Pancreas (tissue), 10 donors: ENCODE results near the gene UNC45B. TPM values are rescaled to one million over a fixed set of nuclear protein-coding genes. Genes with fewer than 3 reads are reported as not detected.

Experiments used
- ATAC-seq, 4 donors: fragments of 200-7000 bp; cut with Tn5 transposase; one replicate each; pipeline versions ENCODE4 v1.8.0 to v1.9.1; 2020; ENCODE audit warnings: mild to moderate bottlenecking in 4 of 4, moderate library complexity in 4 of 4
- DNase-seq, 6 donors: peaks; one replicate each; pipeline ENCODE4 v3.0.0-alpha.2; 2020
- FAIRE-seq: peaks from 2 replicates; lab custom pipeline; 2012; peaks lifted over from hg19 to GRCh38; lab: Jason Lieb, UNC
- H3K27ac ChIP-seq, 4 donors: fragments of 200-600 bp; sonication (generic); 1 replicate in 3 of 4; 2 replicates in 1 of 4; pipeline versions ENCODE4 v1.5.0 to v1.8.0; 2020
- H3K27me3 ChIP-seq, 4 donors: fragments of 200-600 bp; one replicate each; pipeline ENCODE4 v1.8.0; 2021
- H3K36me3 ChIP-seq, 3 donors: fragments of 200-600 bp; sonication (generic) in 1 of 3; one replicate each; pipeline versions ENCODE4 v1.5.0 to v1.8.0; 2020 to 2021
- H3K4me1 ChIP-seq, 3 donors: fragments of 200-600 bp; one replicate each; pipeline ENCODE4 v1.8.0; 2021
- H3K4me3 ChIP-seq, 4 donors: fragments of 200-600 bp; sonication (generic) in 2 of 4; one replicate each; pipeline versions ENCODE4 v1.5.0 to v1.8.0; 2020 to 2021
- H3K9me3 ChIP-seq, 4 donors: fragments of 200-600 bp; one replicate each; pipeline ENCODE4 v1.8.0; 2021
- CTCF ChIP-seq, 4 donors: fragments of 200-600 bp; sonication (generic) in 3 of 4; IDR thresholded peaks; one replicate each; pipeline versions ENCODE4 v1.5.0 to v1.8.0; 2021; ENCODE audit warnings: antibody characterized with exemption in 4 of 4
- WGBS, 2 donors: extraction: QIAGEN DNeasy Blood & Tissue Kit; methylation state at CpG; one replicate each; pipeline ENCODE4 v1.1.7; 2013; 5-methylcytosine and 5-hydroxymethylcytosine counted together
- intact Hi-C, 3 donors: fragments of 100-400 bp; cut with DNase I; formaldehyde crosslinking; loops; one replicate each; pipeline versions ENCODE4 v1.11.1 to v1.14.2; 2022
- polyA plus RNA-seq, 2 donors: library from polyadenylated mRNA; stranded (reverse); fragments of 200-250 nt; gene quantifications; one replicate each; pipeline ENCODE4 v1.2.3, GENCODE V29; 2013
- total RNA-seq, 6 donors: library from RNA; stranded (reverse); fragmentation: NEBNext Ultra II Directional in 4 of 6; extraction: Animal tissue kit (Norgen Biotek cat#: 25700) in 4 of 6; gene quantifications; one replicate each; pipeline versions ENCODE4 v1.2.1 to v1.2.4, GENCODE V29; 2021 to 2023
- donor health status: healthy with polysubstance abuse.
- donor health status: DM: no; HTN: no; CAD: no; lungs with moderate emphysema.
- donor health status: DM: no; HTN: no; CAD: no.
- donor health status: control.
- donor health status: control.
- donor health status: Bipolar disorder and iron deficiency.
- donor health status: DM: yes; HTN: yes; CAD: no.
- donor health status: DM: no; HTN: no; CAD: no.
- donor health status: DM: no; HTN: no; CAD: no.
- donor health status: DM: yes; HTN: yes; CAD: no.

The UNC45B gene
- total and polyA plus RNA-seq, 8 donors = 0.02 to 0.06 (median 0.04) TPM; not detected in 5

- DNase-seq = no peak
- no peak overlapping the region for H3K4me3 ChIP-seq
- intact Hi-C loops = no loop called here
- H3K27me3 ChIP-seq = no peaks in the 10 kb centered on the region
- no peak for TF ChIP-seq CTCF (IDR thresholded peaks at IDR 0.05)
- FAIRE-seq = no peak
- 94 to 100% methylated on average over 3 of the region's 3 CpGs for WGBS, 2 donors
- peaks cover 0 to 31% (median 14%) of the 10 kb centered on the region in 3 donors for H3K36me3 ChIP-seq
- H3K4me1 ChIP-seq = no peaks in the 10 kb centered on the region
- no peak overlapping the region for H3K27ac ChIP-seq
- H3K9me3 ChIP-seq = no peaks in the 10 kb centered on the region
- ATAC-seq = peak in 1 of 4 donors; percentile 12
Observed at GRCh38 chr17:35130392-35130791, 17.2 kb upstream of the UNC45B start.

GRCh38 chr17:35132099-35132498 is 15.5 kb upstream of the UNC45B start:
- FAIRE-seq (no peak), ATAC-seq (no peak), DNase-seq (no peak)
- intact Hi-C loops = no loop called here
- no peak for TF ChIP-seq CTCF (IDR thresholded peaks at IDR 0.05)
- Histone ChIP-seq H3K4me1 (no peaks in the 10 kb centered on the region), H3K36me3 (peaks cover 0 to 49% (median 28%) of the 10 kb centered on the region in 3 donors), H3K9me3 (no peaks in the 10 kb centered on the region), H3K4me3 (no peak overlapping the region), H3K27me3 (no peaks in the 10 kb centered on the region), H3K27ac (no peak overlapping the region)
- 69 to 73% methylated on average over 10 of the region's 10 CpGs for WGBS, 2 donors

- no peak for TF ChIP-seq CTCF (IDR thresholded peaks at IDR 0.05)
- Histone ChIP-seq H3K36me3 (peaks cover 0 to 57% (median 36%) of the 10 kb centered on the region in 3 donors), H3K27me3 (no peaks in the 10 kb centered on the region), H3K4me1 (no peaks in the 10 kb centered on the region), H3K4me3 (no peak overlapping the region), H3K9me3 (no peaks in the 10 kb centered on the region), H3K27ac (no peak overlapping the region)
- FAIRE-seq (no peak), DNase-seq (no peak), ATAC-seq (no peak)
- WGBS, 2 donors = 92 to 94% methylated on average over 22 of the region's 22 CpGs
- intact Hi-C loops = no loop called here
Observed at GRCh38 chr17:35132816-35133550, 14.6 kb upstream of the UNC45B start.

DNA sequence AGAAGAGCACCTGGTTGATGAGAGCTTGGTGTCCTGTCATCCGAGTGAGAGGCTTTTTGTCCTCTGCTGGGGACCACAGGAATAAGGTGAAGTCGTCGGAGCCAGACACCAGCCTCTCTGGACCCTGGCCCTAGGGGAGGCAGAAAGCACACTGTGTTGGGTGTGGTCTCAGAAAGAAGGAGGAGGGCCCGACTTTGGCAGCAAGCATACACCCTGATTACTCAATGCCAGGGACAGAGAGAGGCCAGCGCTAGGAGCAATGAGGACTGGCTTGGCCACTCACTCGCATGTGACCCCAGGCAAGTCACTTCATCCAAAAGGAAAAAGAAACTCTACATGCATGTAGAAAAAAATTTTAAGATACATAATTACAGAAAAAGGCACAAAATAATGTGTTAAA is 12.3 kb upstream of the UNC45B start:
- no peak for DNase-seq
- no peak for ATAC-seq
- H3K27ac ChIP-seq = no peak overlapping the region
- no peak overlapping the region for H3K4me3 ChIP-seq
- 84 to 90% methylated on average over 6 of the region's 6 CpGs for WGBS, 2 donors
- peaks cover 6 to 68% (median 36%) of the 10 kb centered on the region in 3 donors for H3K36me3 ChIP-seq
- no peaks in the 10 kb centered on the region for H3K4me1 ChIP-seq
- no peak for TF ChIP-seq CTCF (IDR thresholded peaks at IDR 0.05)
- intact Hi-C loops = no loop called here
- FAIRE-seq = no peak
- no peaks in the 10 kb centered on the region for H3K27me3 ChIP-seq
- H3K9me3 ChIP-seq = no peaks in the 10 kb centered on the region

- TF ChIP-seq CTCF (IDR thresholded peaks at IDR 0.05) = no peak
- no peak for DNase-seq
- intact Hi-C loops = no loop called here
- no peak for FAIRE-seq
- Histone ChIP-seq H3K27ac (no peak overlapping the region), H3K4me1 (peaks cover 3 to 11% (median 8%) of the 10 kb centered on the region in 3 donors), H3K27me3 (no peaks in the 10 kb centered on the region), H3K36me3 (peaks cover 6 to 58% (median 32%) of the 10 kb centered on the region in 3 donors), H3K4me3 (no peak overlapping the region), H3K9me3 (no peaks in the 10 kb centered on the region)
- no peak for ATAC-seq
- 94 to 95% methylated on average over 6 of the region's 6 CpGs for WGBS, 2 donors
Observed at GRCh38 chr17:35138218-35138617, 9.4 kb upstream of the UNC45B start.
